ENCODE data around the gene PHOSPHO1.

PHOSPHO1 gene

DNA sequence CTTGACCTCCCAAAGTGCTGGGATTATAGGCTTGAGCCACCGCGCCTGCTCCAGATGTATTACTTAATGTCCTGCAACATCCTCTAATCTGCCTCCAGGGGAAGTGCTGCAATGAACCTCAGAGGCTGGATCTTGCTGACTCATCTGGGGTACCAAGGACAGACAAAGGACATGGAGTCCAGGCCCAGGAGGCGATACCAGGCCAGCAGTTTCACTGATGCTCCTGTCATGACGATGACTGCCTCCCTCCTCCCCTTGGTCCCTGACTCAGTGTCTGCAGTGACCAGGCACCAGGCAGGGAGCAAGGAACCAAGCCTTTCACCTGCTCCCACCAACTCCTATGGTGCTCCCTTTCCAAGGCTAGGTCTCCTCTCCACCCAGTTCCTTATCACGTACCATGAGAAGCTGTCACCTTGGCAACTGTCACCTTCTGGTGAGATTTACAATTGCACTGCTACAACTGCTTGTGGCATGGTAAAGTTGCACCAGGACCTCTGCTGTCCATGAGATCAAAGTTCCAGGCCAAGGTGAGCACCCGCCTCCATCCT, 21.6 kb upstream of the PHOSPHO1 start:
- H3K27ac ChIP-seq: no peak overlapping the region
- TF ChIP-seq, protein P1, sequence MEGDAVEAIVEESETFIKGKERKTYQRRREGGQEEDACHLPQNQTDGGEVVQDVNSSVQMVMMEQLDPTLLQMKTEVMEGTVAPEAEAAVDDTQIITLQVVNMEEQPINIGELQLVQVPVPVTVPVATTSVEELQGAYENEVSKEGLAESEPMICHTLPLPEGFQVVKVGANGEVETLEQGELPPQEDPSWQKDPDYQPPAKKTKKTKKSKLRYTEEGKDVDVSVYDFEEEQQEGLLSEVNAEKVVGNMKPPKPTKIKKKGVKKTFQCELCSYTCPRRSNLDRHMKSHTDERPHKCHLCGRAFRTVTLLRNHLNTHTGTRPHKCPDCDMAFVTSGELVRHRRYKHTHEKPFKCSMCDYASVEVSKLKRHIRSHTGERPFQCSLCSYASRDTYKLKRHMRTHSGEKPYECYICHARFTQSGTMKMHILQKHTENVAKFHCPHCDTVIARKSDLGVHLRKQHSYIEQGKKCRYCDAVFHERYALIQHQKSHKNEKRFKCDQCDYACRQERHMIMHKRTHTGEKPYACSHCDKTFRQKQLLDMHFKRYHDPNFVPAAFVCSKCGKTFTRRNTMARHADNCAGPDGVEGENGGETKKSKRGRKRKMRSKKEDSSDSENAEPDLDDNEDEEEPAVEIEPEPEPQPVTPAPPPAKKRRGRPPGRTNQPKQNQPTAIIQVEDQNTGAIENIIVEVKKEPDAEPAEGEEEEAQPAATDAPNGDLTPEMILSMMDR (conservative IDR thresholded peaks at IDR 0.05): no peak; the same call in 1 of the 2 replicates

DNA sequence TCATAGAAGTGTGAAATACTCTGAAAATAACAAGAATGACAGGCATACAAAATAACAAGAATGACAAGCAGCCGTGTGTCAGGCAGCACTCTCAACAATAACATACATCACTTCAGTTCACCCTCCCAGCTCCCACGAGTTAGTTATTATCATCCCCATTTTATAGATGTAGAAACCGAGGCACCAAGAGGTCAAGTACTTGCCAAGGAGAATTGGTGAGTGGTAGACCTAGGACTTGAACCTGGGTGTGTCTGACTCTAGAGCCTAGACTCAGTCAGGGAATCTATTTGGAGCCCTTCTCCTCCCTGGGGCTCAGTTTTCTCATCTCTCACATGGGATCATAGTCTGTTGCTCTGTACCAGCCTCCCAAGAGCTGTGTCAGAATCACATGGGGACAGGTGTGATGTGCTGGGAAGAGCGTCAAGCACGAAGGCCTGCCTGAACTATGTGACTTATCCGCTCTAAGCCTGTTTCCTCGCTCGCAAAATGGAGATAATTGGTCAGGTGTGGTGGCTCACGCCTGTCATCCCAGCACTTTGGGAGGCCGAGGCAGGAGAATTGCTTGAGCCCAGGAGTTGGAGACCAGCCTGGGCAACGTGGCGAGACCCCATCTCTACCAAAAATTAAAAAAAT, 19.4 kb upstream of the PHOSPHO1 start:
- TF ChIP-seq, protein P1 (conservative IDR thresholded peaks at IDR 0.05): no peak
- H3K27ac ChIP-seq: no peak overlapping the region

- no peak overlapping the region for H3K27ac ChIP-seq
- TF ChIP-seq, protein P1 (conservative IDR thresholded peaks at IDR 0.05): no peak
Observed at GRCh38 chr17:49249292-49249794, 18.8 kb upstream of the PHOSPHO1 start.

- H3K27ac ChIP-seq: no peak overlapping the region
- TF ChIP-seq, protein P1 (conservative IDR thresholded peaks at IDR 0.05): no peak
Observed at GRCh38 chr17:49247944-49248343, 17.4 kb upstream of the PHOSPHO1 start.

DNA sequence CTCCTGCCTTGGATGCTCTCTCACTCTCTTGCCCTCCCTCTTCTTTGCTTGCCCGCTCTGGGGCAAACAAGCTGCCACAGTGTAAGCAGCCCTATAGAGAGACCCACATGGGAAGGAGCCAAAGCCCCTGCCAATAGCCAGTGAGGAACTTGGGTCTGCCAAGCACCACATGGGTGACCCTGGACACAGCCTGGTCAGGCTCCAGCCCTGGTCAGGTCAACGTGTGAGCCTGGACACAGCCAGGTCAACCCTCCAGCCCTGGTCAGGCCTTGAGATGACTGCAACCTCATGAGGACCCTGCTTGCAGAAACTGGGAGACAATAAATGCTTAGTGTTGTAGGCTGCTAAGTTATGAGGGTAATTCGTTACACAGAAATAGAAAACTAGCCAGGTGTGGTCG, 14.3 kb upstream of the PHOSPHO1 start:
- TF ChIP-seq, protein P1 (conservative IDR thresholded peaks at IDR 0.05): no peak
- H3K27ac ChIP-seq: no peak overlapping the region

DNA sequence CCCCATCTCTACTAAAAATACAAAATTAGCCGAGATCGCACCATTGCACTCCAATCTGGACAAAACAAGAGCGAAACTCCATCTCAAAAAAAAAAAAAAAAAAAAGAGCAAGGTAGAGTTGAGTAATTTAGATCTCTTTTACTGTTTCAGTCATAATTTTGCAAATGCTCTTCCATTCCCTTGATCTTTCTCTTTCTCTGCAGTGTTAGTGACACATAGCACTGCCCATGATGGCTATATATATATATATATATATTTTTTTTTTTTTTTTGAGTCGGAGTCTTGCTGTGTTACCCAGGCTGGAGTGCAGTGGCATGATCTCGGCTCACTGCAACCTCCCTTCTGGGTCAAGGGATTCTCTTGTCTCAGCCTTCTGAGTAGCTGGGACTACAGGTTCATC, 12.2 kb upstream of the PHOSPHO1 start:
- TF ChIP-seq, protein P1 (conservative IDR thresholded peaks at IDR 0.05): no peak
- no peak overlapping the region for H3K27ac ChIP-seq

DNA sequence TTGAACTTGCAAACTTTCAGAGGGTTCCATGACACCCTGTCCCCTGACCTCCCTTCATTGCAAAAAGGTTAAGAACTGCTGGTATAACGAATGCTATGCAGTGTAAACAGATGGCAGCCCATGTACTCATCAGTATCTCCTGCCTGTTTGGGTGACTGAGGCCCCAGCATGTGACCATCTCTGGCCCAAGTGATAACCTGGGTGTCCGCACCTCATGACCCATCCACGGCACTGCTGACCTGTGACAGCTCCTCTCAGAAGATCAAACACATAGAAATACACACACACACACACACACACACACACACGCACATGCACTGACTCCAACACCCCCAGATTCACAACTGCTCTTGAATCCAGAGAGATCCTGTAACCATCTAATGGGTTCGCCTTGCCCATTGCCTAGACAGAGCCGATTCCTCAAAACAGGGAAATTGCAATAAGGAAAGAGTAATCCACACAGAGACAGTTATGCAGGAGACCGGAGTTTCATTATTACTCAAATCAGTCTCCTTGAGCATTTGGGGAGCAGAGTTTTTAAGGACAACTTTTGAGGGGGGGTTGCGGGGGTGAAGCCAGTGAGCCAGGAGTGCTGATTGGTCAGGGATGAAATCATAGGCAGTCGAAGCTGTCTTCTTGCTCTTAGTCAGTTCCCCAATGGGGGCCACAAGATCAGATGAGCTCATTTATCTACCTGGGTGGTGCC, 11.3 kb upstream of the PHOSPHO1 start:
- TF ChIP-seq, protein P1 (conservative IDR thresholded peaks at IDR 0.05): no peak

More for the DNA sequence above, 11.3 kb upstream of the PHOSPHO1 start:
- no peak overlapping the region for H3K27ac ChIP-seq
